Endothelial cell of umbilical vein (primary cell): ENCODE measurements around the gene NOL6. TPM values are rescaled to one million over a fixed set of nuclear protein-coding genes. Genes with fewer than 3 reads are reported as not detected.
"Not testable (repeated sequence)": the region's sequence is repeated elsewhere in the genome, so short reads cannot be mapped to it uniquely, and the experiment has no call there.

Source experiments
- BruUV-seq: library from RNA; stranded (reverse); fragments of 400-500 nt; replicated peaks from 2 replicates; lab custom pipeline; 2021; lab: Mats Ljungman, UMichigan
- CTCF ChIA-PET: fragments of 300-600, 350-600 bp; sonication (Branson Sonifier 250); formaldehyde crosslinking; loops from one replicate; lab custom pipeline; 2021; ENCODE audit warnings: antibody characterized with exemption, inconsistent platforms; lab: Charles Lee
- POLR2A ChIA-PET: fragments of 300-600, 350-600 bp; sonication (Branson Sonifier 250); formaldehyde crosslinking; loops from one replicate; lab custom pipeline; 2021; ENCODE audit warnings: antibody characterized with exemption, inconsistent platforms; lab: Charles Lee
- DNase-seq: peaks from one replicate; pipeline ENCODE4 v3.0.0-alpha.2; 2011; ENCODE audit warnings: low read depth, low spot score
- FAIRE-seq: peaks from 2 replicates; lab custom pipeline; 2011; peaks lifted over from hg19 to GRCh38; lab: Jason Lieb, UNC
- H2AFZ ChIP-seq: 2 replicates; pipeline ENCODE4 v1.6.0; 2012; ENCODE audit warnings: low read depth, low read length, control low read depth, inconsistent platforms
- H3K27ac ChIP-seq: 2 replicates; pipeline ENCODE4 v1.5.1; 2011; ENCODE audit warnings: low read depth, mild to moderate bottlenecking, control low read depth, low read length, moderate library complexity; ENCODE audit not compliant: insufficient read depth
- H3K27me3 ChIP-seq, 2 experiments: 2 replicates each; pipeline versions ENCODE4 v1.6.0 to v1.6.1; 2011; ENCODE audit warnings: low read length in 2 of 2, mixed read lengths in 1 of 2; ENCODE audit not compliant: control insufficient read depth in 2 of 2, insufficient read depth in 2 of 2
- H3K36me3 ChIP-seq, 2 experiments: 2 replicates in 1 of 2; 3 replicates in 1 of 2; pipeline ENCODE4 v1.5.1; 2011; ENCODE audit warnings: low read length in 2 of 2, mild to moderate bottlenecking in 1 of 2, moderate library complexity in 1 of 2; ENCODE audit not compliant: control insufficient read depth in 2 of 2, insufficient read depth in 2 of 2; ENCODE audit errors: extremely low read depth in 1 of 2
- H3K4me1 ChIP-seq: 3 replicates; pipeline ENCODE4 v1.5.1; 2011; ENCODE audit warnings: mild to moderate bottlenecking, low read length; ENCODE audit not compliant: control insufficient read depth, insufficient read depth; ENCODE audit errors: extremely low read depth
- H3K4me2 ChIP-seq: 2 replicates; pipeline ENCODE4 v1.6.1; 2011; ENCODE audit warnings: low read length, control low read depth, mixed read lengths; ENCODE audit not compliant: insufficient read depth
- H3K4me3 ChIP-seq, 3 experiments: fragments of 200-600 bp in 1 of 3; sonication (generic), shearing (Covaris generic) in 1 of 3; replicated peaks in 1 of 3; 2 replicates each; pipeline ENCODE4 v1.5.1; 2011 to 2016; ENCODE audit warnings: control low read depth in 3 of 3, low read length in 3 of 3, mild to moderate bottlenecking in 2 of 3, inconsistent platforms in 1 of 3, low read depth in 1 of 3, moderate library complexity in 1 of 3; ENCODE audit not compliant: insufficient read depth in 1 of 3
- H3K79me2 ChIP-seq: 2 replicates; pipeline ENCODE4 v1.6.0; 2012; ENCODE audit warnings: low read length, inconsistent platforms; ENCODE audit not compliant: control insufficient read depth, insufficient read depth
- H3K9ac ChIP-seq: replicated peaks from 2 replicates; pipeline ENCODE3; 2011; ENCODE audit warnings: low read length, control low read depth; ENCODE audit not compliant: insufficient read depth; ENCODE audit errors: extremely low read depth
- H3K9me1 ChIP-seq: replicated peaks from 3 replicates; pipeline ENCODE4 v1.6.0; 2011; ENCODE audit warnings: mild to moderate bottlenecking, low read length; ENCODE audit not compliant: control insufficient read depth, insufficient read depth; ENCODE audit errors: extremely low read depth
- H3K9me3 ChIP-seq: replicated peaks from 2 replicates; pipeline ENCODE4 v1.5.1; 2012; ENCODE audit warnings: low read length, inconsistent platforms; ENCODE audit not compliant: control insufficient read depth, insufficient read depth
- H4K20me1 ChIP-seq: replicated peaks from 2 replicates; pipeline ENCODE3; 2011; ENCODE audit warnings: mild to moderate bottlenecking, low read length; ENCODE audit not compliant: control insufficient read depth, insufficient read depth; ENCODE audit errors: extremely low read depth
- EZH2 ChIP-seq: IDR thresholded peaks from 2 replicates; pipeline ENCODE4 v1.6.1; 2012; ENCODE audit warnings: borderline replicate concordance, low read depth, mild to moderate bottlenecking, moderate library complexity, low read length, inconsistent platforms; ENCODE audit not compliant: severe bottlenecking
- FOS ChIP-seq: IDR thresholded peaks from 2 replicates; pipeline ENCODE4 v1.6.1; 2011; ENCODE audit warnings: mild to moderate bottlenecking, low read length, moderate library complexity, borderline replicate concordance; ENCODE audit not compliant: insufficient read depth
- GATA2 ChIP-seq: IDR thresholded peaks from 2 replicates; pipeline ENCODE4 v1.7.0; 2011; ENCODE audit warnings: low read depth, mild to moderate bottlenecking, moderate library complexity, mixed read lengths, low read length; ENCODE audit not compliant: insufficient read length, insufficient read depth
- JUN ChIP-seq: IDR thresholded peaks from 2 replicates; pipeline ENCODE4 v1.6.1; 2011; ENCODE audit warnings: borderline replicate concordance, low read depth; ENCODE audit not compliant: insufficient read length, insufficient read depth
- POLR2A ChIP-seq: IDR thresholded peaks from 2 replicates; pipeline ENCODE4 v1.6.1; 2012; ENCODE audit warnings: low read depth, mild to moderate bottlenecking, control low read depth, low read length
- POLR2AphosphoS5 ChIP-seq: IDR thresholded peaks from 2 replicates; pipeline ENCODE4 v1.6.1; 2012; ENCODE audit warnings: low read depth, mild to moderate bottlenecking, control low read depth, low read length, moderate library complexity; ENCODE audit not compliant: insufficient read depth
- dilution Hi-C: fragments of 300-500 bp; cut with MboI; formaldehyde crosslinking; loops from one replicate; pipeline ENCODE4 v1.15.0; 2019; ENCODE audit warnings: low sequenced_read_pairs; ENCODE audit not compliant: extremely low pct_ligation_motif_present
- intact Hi-C: fragments of 100-400 bp; cut with micrococcal nuclease; formaldehyde crosslinking; loops from one replicate; pipeline ENCODE4 v1.10.0; 2022
- polyA plus RNA-seq, 4 experiments: library from polyadenylated mRNA; depleted of rRNA in 3 of 4; stranded (reverse) in 3 of 4; unstranded in 1 of 4; fragments of >200 nt; gene quantifications; 2 replicates each; pipeline versions ENCODE4 v1.2.1 to v1.2.3, GENCODE V29; 2011 to 2012; ENCODE audit warnings: missing spikeins in 1 of 4
- total RNA-seq: library from RNA; stranded (reverse); gene quantifications from 2 replicates; pipeline ENCODE4 v1.2.3, GENCODE V29; 2021
- TF ChIP-seq, protein P1 (sequence below), 2 donors: IDR thresholded peaks; 1 replicate in 1 of 2; 2 replicates in 1 of 2; pipeline ENCODE4 v1.5.1; 2011; ENCODE audit warnings: low read length in 2 of 2, mild to moderate bottlenecking in 2 of 2, moderate library complexity in 2 of 2, control low read depth in 1 of 2, inconsistent platforms in 1 of 2, low read depth in 1 of 2; ENCODE audit not compliant: insufficient read depth in 1 of 2; ENCODE audit errors: extremely low read depth in 1 of 2
- TF ChIP-seq, protein P2 (sequence below): IDR thresholded peaks from 2 replicates; pipeline ENCODE4 v1.6.1; 2011; ENCODE audit not compliant: insufficient read depth, insufficient read length

Gene NOL6
- total and polyA plus RNA-seq, 2 donors (not counting 3 experiments of a cell fraction or from before 2014, with no cell fraction given): 35.7 to 45.1 TPM

DNA sequence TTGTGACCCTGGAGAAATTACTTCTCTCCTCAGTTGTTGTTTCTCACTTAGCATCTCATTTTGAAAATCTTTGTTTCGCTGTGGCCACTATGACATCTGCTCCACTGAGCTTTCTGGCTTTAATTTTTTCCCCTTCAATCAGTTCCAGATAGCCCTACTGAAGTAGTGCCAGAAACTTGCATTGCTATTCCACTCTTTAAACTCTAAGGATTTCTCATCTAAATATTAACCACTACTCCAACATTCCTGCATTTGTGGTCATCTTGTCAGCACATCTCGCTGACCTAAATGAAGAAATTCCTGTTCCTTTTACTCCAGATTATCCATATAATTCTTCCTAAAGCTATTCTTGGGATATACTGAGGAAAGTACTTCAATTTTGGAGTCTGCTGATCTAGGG, 15.3 kb upstream of the NOL6 start:
- dilution Hi-C loops (no loop called here), intact Hi-C loops (loop anchor here (5.0 kb wide), 1 partner anchor 52 kb away; no protein-coding TSS in a partner anchor)
- Histone ChIP-seq H3K9me1 (no peaks in the 10 kb centered on the region), H3K9ac (no peak overlapping the region), H3K36me3 (no peaks in the 10 kb centered on the region), H3K27ac (no peak overlapping the region), H2AFZ (no peak overlapping the region), H3K27me3 (no peaks in the 10 kb centered on the region), H4K20me1 (no peaks in the 10 kb centered on the region), H3K4me1 (no peaks in the 10 kb centered on the region), H3K79me2 (no peaks in the 10 kb centered on the region), H3K4me3 (no peak overlapping the region), H3K9me3 (no peaks in the 10 kb centered on the region), H3K4me2 (no peak overlapping the region)
- TF ChIP-seq, protein P1, sequence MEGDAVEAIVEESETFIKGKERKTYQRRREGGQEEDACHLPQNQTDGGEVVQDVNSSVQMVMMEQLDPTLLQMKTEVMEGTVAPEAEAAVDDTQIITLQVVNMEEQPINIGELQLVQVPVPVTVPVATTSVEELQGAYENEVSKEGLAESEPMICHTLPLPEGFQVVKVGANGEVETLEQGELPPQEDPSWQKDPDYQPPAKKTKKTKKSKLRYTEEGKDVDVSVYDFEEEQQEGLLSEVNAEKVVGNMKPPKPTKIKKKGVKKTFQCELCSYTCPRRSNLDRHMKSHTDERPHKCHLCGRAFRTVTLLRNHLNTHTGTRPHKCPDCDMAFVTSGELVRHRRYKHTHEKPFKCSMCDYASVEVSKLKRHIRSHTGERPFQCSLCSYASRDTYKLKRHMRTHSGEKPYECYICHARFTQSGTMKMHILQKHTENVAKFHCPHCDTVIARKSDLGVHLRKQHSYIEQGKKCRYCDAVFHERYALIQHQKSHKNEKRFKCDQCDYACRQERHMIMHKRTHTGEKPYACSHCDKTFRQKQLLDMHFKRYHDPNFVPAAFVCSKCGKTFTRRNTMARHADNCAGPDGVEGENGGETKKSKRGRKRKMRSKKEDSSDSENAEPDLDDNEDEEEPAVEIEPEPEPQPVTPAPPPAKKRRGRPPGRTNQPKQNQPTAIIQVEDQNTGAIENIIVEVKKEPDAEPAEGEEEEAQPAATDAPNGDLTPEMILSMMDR (IDR thresholded peaks at IDR 0.05; ENCODE audit: extremely low read depth in 1 of 2, insufficient read depth in 1 of 2, low read depth in 1 of 2, low read length in 2 of 2): no peak
- TF ChIP-seq, protein P2, sequence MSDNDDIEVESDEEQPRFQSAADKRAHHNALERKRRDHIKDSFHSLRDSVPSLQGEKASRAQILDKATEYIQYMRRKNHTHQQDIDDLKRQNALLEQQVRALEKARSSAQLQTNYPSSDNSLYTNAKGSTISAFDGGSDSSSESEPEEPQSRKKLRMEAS: no peak
- TF ChIP-seq JUN: no peak
- no peak for TF ChIP-seq EZH2
- no peak for TF ChIP-seq FOS
- TF ChIP-seq GATA2: no peak
- TF ChIP-seq POLR2AphosphoS5: no peak
- TF ChIP-seq POLR2A: no peak
- DNase-seq (no peak), FAIRE-seq (no peak)
- BruUV-seq: no TSS peak
- CTCF ChIA-PET: interaction anchor here (1.2 to 1.5 kb wide), 2 partner anchors 23 to 28 kb away, joined by 3 to 4 read pairs; no protein-coding TSS in a partner anchor
- POLR2A ChIA-PET: no interaction called here

DNA sequence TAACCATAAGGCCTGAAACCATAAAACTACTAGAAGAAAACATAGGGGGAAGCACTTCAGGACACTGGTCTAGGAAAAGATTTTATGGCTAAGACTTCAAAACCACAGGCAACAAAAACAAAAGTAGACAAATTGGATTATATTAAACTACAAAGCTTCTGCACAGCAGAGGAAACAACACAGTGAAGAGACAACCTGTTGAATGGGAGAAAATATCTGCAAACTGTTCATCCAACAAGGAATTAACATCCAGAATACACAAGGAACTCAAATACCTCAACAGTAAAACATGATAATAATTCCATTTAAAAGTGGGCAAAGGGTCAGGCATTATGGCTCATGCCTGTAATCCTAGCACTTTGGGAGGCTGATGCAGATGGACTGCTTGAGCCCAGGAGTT, 11.6 kb upstream of the NOL6 start:
- H3K9ac ChIP-seq, FAIRE-seq, H3K36me3 ChIP-seq, H4K20me1 ChIP-seq, H3K27ac ChIP-seq, H3K9me1 ChIP-seq, dilution Hi-C loops, H3K79me2 ChIP-seq, H3K9me3 ChIP-seq, H3K4me3 ChIP-seq, H3K27me3 ChIP-seq, H3K4me2 ChIP-seq, BruUV-seq, H2AFZ ChIP-seq, H3K4me1 ChIP-seq, POLR2A ChIA-PET, DNase-seq, CTCF ChIA-PET: not testable (repeated sequence)
- intact Hi-C loops: loop anchor here (5.0 kb wide), 1 partner anchor 48 kb away; no protein-coding TSS in a partner anchor
